Middle frontal gyrus (tissue), 1 donor: ENCODE data around the gene TM2D3.
"Not testable (repeated sequence)": the region's sequence is repeated elsewhere in the genome, so short reads cannot be mapped to it uniquely, and the experiment has no call there.

Experiments
- DNase-seq: peaks from one replicate; pipeline ENCODE4 v3.0.0-alpha.2; 2015; ENCODE audit warnings: low spot score; ENCODE audit errors: extremely low spot score

Gene TM2D3

DNA sequence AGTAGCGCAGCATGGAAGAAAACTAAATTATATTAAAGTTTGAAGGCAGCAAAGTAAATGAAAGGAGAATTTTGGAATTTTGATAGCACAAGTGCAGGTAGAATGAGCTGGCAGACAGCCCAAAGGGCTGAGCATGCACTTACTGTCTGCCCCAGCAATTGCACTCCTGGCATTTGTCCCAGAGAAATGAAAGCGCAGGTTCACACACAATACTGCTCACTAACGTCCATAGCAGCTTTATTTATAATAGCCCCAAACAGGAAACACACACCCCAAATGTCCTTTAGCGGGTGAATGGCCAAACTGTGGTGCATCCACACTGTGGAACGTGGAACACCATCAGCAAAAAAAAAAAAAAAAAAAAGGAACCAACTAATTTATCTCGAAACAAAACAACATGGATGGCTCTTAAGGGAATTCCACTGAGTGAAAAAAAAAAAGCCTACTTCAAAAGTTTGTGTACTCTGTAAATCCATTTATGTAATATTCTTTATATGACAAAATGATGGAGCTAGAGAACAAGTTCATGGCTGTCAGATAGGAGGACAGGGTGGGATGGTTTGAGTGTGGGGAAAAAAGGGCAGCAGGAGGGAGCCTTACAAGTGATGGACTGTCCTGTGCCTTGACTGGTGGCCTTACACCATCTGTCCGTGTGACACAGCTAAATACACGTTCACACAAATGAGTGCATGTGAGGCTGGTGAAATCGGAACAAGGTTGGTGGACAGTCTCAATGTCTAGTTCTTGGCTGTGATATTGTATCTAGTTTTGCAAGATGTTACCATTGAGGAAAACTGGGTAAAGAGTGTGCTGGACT, 6.0 kb upstream of the TM2D3 start:
- no peak for DNase-seq

DNA sequence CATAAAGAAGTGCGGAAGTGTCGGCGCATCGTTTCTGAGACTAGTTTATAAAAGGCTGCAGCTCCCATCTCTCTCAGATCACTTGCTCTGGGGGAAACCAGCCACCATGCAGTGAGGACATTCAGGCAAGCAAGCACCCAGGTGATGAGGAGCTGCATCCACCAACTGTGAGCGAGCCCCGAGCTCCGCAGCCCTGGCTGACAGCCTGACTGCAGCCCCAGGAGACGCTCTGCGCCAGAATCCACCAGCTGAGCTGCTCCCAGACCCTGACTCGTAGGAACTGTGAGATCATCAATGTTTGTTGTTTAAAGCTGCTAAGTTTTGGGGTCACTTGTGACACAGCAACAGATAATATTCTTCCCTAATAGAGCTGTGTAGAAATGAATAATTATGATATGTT, 5.0 kb upstream of the TM2D3 start:
- DNase-seq, result no peak

GRCh38 chr15:101654624-101655337, 2.6 kb upstream of the TM2D3 start:
- not testable (repeated sequence) for DNase-seq

GRCh38 chr15:101654171-101654570, 2.0 kb upstream of the TM2D3 start:
- DNase-seq, result no peak

GRCh38 chr15:101652786-101653430, 727 bp upstream of the TM2D3 start:
- DNase-seq, result no peak

DNA sequence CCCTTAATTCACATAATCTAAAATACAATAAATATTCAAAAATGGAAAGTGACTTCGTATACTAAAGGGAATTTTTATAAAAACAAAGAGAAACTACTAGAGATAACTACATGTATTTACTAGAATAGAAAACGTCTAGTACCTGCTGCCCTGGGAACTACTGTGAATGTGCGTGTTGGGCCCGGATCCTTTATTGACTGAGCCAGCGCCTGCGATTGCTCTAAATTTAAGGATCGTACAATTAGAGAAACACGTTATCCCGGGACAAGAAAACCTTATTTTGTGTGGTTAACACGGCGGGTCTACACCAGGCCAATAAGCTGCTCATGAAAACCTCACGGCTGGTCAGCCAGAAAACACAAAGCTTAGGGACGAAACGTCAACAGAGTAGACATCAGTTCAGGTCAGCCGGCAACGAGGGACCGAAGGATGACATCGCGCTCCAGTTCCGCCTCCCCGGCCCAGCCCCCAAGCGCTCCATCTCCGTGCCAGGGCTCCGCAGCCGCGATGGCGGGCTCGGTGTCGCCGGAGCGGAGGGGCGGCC, 555 bp downstream of the TM2D3 start:
- no peak for DNase-seq

DNA sequence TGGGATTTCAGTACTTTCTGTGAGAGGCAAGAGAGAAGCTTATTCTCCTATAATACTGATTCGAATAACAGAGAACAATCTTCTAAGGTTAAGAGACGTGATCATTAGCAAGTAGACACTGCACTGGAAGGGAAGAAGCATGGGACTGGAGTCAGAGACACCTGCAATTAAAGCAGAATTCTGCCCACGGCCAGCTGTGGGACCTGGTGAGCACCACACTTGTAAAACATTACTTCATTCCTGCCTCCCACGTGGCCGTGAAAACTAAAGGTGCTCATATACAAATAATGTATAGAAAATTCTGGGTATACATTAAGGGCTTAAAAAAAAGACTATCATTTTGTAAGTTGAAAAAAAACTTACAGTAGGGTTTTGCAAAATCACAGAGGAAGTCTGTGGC, 2.0 kb downstream of the TM2D3 start:
- DNase-seq, result no peak

- no peak for DNase-seq
These were observed 3.8 kb downstream of the TM2D3 start for GRCh38 chr15:101648356-101648755.

- no peak for DNase-seq
These were observed 4.9 kb downstream of the TM2D3 start for GRCh38 chr15:101647251-101647650.

DNA sequence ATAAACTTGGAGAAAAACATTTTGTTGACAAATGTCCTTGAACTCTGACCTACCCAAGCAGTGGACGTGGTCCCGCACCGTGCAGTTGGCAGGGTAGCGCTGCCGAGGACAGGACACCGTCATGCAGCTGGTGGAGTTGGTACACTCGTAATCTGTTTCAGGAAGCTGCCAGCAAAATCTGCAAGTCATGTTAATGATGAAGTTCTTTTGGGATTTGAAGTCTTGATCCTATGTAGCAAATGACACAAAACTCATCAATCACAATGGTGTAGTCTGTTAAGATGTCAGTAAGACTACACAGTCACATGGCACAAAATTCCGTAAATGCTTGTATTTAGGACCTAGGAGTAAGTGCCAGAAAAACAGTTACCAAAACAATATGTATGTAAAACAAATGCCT, 5.5 kb downstream of the TM2D3 start:
- DNase-seq, result no peak

- no peak for DNase-seq
These were observed 9.8 kb downstream of the TM2D3 start for GRCh38 chr15:101642361-101642760.

DNA sequence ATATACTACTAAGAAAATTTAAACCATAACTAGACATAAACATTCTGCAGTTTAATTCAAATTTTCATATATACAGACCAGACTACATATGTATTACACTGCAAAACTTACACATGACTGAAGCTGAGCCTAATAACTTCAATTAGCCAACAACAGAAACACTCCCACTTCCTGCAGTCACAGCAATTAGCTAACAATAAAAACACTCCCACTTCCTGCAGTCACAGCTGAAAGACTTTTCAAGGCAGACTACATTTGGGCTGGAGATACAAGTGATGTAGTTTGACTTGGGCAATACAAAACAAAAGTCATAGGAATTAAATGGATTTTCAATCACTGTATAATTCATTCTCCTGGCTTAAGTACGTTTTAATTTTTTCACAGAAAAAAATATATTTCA, 10.3 kb downstream of the TM2D3 start:
- no peak for DNase-seq

DNA sequence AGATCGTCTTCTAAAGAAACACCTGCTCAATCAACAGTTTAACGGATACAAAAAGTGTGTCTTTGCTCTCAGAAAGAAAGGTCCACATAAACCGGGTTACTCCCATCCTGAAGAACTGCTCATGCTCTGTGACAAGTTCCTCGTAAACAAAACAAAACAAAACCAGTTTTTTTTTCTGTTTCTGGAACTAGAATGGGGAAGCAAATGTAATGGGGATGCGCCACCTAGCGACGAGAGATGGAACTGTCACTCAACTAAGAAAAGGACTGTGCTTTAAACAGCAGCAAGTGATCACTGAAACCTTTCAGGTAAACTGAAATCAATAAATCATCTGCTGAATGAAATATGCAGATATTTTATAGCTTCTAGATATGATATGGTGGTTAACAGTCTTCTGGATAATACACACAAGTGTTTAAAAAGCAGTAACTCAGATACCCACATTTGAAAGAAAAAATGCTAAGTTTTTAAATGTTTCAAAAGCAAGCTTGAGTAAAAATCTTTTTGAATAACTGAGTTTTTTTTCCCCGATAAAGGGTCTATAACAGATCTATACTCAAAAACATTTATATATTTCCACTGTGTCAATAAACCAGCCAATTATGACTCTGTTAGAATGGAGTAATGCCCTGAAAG, 10.9 kb downstream of the TM2D3 start:
- DNase-seq, result peak; percentile 77

- no peak for DNase-seq
These were observed 12.5 kb downstream of the TM2D3 start for GRCh38 chr15:101639667-101640066.

DNA sequence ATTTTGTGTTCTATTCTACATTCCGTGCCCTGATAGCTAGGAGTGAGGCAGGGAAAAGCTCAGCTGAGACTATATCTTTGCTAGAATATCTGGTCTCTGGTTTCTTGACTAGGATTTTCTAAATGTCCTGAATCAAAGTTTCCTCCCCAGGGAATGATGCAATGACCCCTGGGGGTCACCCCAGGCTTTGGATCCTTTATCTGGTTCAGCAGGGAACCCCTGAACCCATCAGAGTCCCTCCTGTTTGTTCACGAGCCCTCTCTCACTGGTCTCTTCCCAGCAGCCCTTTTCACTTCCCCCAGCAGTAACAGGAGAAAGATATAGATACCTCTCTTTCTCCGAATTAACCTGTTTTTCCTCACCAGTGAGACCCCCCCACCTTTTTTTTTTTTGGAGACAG, 14.3 kb downstream of the TM2D3 start:
- no peak for DNase-seq

GRCh38 chr15:101637516-101637915, 14.7 kb downstream of the TM2D3 start:
- DNase-seq, result no peak

- DNase-seq, result no peak
These were observed 15.1 kb downstream of the TM2D3 start for GRCh38 chr15:101637038-101637437.

DNA sequence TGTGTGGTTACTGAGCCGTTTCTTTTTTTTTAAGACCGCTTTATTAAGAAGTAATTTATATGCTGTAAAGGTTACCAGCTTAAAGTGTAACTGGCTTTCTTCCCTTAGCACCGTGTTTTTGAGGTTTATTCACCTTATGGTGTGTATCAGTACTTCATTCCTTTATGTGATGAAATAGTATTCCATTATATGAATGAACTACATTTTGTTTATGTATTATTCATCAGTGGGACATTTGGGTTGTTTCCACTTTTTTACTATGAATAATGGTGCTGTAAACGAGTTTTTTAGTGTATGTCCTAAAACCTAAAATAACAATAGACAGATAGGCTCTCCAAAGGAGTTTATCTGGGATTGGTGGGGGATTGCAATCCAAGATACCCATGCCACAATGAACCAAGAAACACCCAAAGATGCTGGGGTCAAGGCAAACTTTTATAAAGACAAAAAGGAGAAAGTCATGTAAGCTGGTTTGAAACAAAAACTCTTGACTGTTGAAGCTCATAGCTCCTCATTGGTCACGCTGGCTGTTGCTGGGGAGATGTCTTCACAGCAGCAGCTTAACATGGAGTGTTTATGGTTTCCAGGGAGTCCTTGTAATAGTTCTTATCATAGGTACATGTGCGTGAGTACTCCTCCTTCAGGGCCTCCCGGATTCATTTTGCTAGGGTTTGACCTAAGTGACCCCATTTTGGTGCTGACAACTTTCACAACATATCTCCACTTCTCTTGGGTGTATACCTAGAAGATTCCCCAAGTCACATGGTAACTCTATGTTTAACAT, 16.0 kb downstream of the TM2D3 start:
- no peak for DNase-seq

DNA sequence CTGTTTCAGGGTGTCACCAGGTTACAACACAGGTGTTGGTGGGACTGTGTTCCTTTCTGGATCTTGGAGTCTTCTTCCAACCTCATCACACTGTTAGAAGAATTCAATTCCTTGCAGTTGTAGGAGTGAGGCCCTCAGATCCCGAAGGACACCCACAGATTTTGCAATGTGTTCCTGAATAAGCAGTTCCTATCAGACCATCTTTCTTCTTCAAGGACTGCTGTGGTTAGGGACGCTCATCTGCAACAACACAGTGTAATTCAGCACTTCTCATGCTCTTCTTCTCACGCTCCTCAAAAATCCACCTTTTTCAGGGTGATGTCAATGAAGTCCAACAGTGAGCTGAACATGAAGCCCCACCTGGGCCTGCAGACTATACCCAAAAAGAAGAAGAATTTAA, 18.8 kb downstream of the TM2D3 start:
- no peak for DNase-seq

GRCh38 chr15:101626729-101627128, 25.5 kb downstream of the TM2D3 start:
- not testable (repeated sequence) for DNase-seq

DNA sequence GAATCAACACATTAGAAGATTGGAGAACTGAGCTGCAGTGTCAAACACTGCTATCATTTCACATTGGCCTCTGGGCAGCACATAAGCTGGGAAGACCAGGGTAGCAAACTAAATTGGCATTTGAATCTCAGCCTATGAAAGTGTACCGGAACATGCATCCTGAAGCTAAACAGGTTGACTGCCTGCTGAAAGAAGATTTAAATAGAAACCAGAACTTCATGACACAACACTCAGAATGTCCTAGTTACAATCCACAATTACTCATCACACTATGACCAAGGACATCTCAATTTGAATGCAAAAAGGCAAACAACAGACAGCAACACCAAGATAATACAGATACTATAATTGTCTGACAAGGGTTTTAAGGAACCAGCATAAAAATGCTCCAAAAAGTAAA, 26.2 kb downstream of the TM2D3 start:
- DNase-seq, result no peak
